IPS-18a (cell line): ENCODE data around the gene IFNB1.

Source experiments
- H3K27ac ChIP-seq: one replicate; pipeline ENCODE4 v1.5.1; 2013; ENCODE audit warnings: low read length
- H3K27me3 ChIP-seq: one replicate; pipeline ENCODE4 v1.6.1; 2013; ENCODE audit warnings: mild to moderate bottlenecking, low read length; ENCODE audit not compliant: control insufficient read depth, insufficient read depth
- H3K36me3 ChIP-seq: one replicate; pipeline ENCODE4 v1.6.1; 2013; ENCODE audit warnings: low read depth, low read length; ENCODE audit not compliant: control insufficient read depth
- H3K4me1 ChIP-seq: one replicate; pipeline ENCODE4 v1.6.1; 2013; ENCODE audit warnings: low read depth, low read length; ENCODE audit not compliant: control insufficient read depth
- H3K4me3 ChIP-seq: one replicate; pipeline ENCODE4 v1.5.1; 2013; ENCODE audit warnings: low read length
- H3K9ac ChIP-seq: one replicate; pipeline ENCODE4 v1.6.1; 2013; ENCODE audit warnings: mild to moderate bottlenecking, low read length, moderate library complexity
- H3K9me3 ChIP-seq: one replicate; pipeline ENCODE4 v1.6.1; 2013; ENCODE audit warnings: low read depth, low read length; ENCODE audit not compliant: control insufficient read depth

The IFNB1 gene

DNA sequence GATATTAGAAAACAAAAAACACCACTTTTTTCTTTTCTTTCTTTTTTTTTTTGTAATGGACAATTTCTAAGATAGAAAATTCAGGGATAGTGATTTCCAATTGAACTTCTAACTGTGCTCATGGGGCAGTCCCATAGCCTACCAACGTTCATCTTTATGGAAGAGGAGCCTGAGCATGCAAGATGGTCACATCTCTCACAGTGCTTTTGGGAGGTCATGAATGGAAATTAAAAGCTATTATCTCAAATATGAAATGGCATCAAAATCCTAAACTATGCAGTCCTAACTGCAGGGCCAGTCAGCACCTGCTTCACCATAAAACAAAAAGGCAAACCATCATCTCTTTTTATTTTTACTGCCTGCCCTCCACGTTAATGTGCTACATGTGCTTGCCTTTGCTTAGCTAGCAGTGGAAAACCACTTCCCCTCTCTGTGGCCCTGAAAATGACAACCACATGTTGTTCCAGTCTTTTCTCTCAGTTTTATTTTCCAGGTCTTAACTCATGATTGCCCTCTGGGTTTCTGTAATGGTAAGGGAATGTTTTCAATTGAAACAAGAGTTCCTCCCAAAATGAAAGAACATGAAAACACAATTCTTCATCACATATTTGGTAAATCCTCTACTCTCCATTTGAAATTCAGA, 16.7 kb downstream of the IFNB1 start:
- H3K9ac ChIP-seq: no peak overlapping the region
- H3K27ac ChIP-seq: no peak overlapping the region
- no peak overlapping the region for H3K4me3 ChIP-seq
- no peaks in the 10 kb centered on the region for H3K27me3 ChIP-seq
- no peaks in the 10 kb centered on the region for H3K9me3 ChIP-seq
- H3K36me3 ChIP-seq: no peaks in the 10 kb centered on the region
- no peaks in the 10 kb centered on the region for H3K4me1 ChIP-seq

DNA sequence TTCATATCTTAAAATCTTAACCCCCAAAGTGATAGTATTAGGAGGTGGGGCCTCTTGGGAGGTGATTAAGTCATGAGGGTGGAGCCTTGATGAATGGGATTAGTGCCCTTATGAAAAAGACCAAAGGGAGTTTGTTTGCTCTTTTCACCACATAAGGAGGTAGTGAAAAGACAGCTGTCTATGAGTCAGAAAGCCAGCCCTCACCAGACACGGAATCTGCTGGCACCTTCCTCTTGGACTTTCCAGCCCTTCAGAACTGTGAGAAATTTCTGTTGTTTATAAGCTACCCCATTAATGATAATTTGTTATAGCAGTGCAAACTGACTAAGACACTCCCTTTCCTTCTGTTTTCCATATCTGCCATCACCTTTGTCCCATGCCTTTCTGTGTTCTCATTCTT, 20.8 kb downstream of the IFNB1 start:
- H3K9me3 ChIP-seq: no peaks in the 10 kb centered on the region
- no peak overlapping the region for H3K4me3 ChIP-seq
- H3K4me1 ChIP-seq: no peaks in the 10 kb centered on the region
- no peak overlapping the region for H3K9ac ChIP-seq
- no peaks in the 10 kb centered on the region for H3K27me3 ChIP-seq
- no peak overlapping the region for H3K27ac ChIP-seq
- H3K36me3 ChIP-seq: no peaks in the 10 kb centered on the region

DNA sequence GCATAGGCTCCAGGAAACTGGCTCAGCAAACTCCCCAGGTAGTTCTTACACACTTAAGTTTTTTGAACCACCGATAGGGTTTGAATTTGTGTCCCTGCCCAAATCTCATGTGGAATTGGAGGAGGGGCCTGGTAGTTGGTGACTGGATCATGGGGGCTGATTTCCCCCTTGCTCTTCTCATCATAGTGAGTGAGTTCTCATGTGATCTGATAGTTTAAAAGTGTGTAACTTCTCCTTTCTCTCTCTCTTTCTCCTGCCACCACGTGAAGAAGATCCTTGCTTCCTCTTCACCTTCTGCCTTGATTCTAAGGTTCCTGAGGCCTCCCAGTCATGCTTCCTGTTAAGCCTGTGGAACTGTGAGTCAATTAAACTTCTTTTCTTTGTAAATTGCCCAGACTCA, 23.9 kb downstream of the IFNB1 start:
- Histone ChIP-seq H3K27me3 (no peaks in the 10 kb centered on the region), H3K4me1 (no peaks in the 10 kb centered on the region), H3K4me3 (no peak overlapping the region), H3K9me3 (no peaks in the 10 kb centered on the region), H3K9ac (no peak overlapping the region), H3K27ac (no peak overlapping the region), H3K36me3 (no peaks in the 10 kb centered on the region)

DNA sequence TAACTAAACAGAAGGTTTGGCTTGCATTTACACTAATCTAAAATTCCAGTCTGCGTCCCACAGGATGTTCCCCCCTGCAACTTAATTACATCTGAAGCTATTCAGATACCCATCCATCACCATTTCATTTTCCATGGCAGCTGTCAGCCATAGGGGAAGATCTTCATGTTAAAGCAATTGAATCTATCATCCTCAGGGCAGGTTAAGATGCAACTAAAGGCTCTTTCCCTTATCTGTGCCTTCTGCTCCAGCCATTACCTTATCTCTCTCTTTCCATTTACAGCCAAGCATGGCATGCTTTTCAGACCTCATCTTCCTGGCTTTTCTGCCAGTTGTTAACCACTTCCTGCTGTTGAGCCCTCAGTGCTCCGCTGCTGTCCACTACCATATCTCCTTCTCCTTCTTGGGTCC, 30.5 kb downstream of the IFNB1 start:
- Histone ChIP-seq H3K36me3 (no peaks in the 10 kb centered on the region), H3K4me3 (no peak overlapping the region), H3K9me3 (no peaks in the 10 kb centered on the region), H3K27ac (no peak overlapping the region), H3K4me1 (no peaks in the 10 kb centered on the region), H3K9ac (no peak overlapping the region), H3K27me3 (no peaks in the 10 kb centered on the region)

DNA sequence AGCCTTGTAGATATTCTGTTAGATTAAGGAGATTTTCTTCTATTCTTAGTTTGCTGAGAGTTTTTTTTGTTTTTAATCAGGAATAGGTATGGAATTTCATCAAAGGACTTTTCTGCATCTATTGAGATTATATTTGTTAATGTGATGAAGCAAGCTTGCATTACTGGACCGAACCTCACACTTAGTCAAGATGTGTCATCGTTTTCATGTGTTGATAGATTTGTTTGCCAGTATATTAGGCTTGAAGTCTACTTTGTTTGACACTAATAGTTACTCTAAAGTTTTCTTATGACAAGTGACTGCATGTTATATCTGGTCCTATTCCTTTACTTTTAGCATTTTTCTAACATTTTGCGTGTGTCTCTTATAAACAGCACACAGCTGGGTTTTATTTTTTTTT, 33.9 kb downstream of the IFNB1 start:
- no peaks in the 10 kb centered on the region for H3K36me3 ChIP-seq
- no peak overlapping the region for H3K4me3 ChIP-seq
- no peaks in the 10 kb centered on the region for H3K27me3 ChIP-seq
- H3K4me1 ChIP-seq: no peaks in the 10 kb centered on the region
- H3K9me3 ChIP-seq: no peaks in the 10 kb centered on the region
- no peak overlapping the region for H3K27ac ChIP-seq
- H3K9ac ChIP-seq: no peak overlapping the region

DNA sequence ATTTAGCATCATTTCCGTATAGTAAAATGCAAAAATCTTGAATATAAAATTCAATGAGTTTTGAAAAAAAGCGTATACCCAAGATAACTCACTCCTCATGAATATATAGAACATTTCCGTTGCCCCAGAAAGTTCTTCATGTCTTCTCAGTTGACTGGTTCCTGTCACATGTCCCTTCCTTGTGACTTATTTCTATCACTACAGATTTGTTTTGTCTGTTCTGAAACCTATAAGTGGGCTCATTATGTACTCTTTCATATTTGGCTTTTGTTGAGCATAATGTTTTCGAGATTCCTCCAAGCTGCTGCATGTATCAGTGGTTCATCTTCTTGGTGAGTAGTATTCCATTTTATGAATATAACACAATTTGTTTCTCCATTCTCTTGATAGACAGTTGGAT, 35.3 kb downstream of the IFNB1 start:
- Histone ChIP-seq H3K9me3 (no peaks in the 10 kb centered on the region), H3K36me3 (no peaks in the 10 kb centered on the region), H3K4me3 (no peak overlapping the region), H3K4me1 (peaks cover under 1% of the 10 kb centered on the region), H3K27me3 (no peaks in the 10 kb centered on the region), H3K27ac (no peak overlapping the region), H3K9ac (no peak overlapping the region)

DNA sequence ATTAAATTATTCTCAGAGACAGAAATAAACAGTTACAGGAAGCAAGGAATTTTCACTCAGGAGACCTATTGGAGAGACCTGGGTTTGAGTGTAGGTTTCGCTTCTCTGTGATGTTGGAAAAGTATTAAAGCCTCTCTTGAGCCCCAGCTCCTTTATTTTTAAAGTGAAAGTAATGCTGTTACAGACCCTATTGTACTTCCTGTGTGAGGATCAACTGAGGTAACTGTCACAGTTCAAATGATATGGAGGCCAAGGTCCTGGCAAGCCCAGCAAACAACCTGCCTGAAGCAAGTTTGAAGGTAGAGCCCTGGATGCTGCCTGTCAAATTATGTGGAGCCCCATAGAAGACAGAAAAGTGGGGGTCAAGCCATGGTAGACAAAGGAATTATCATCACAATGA, 38.4 kb downstream of the IFNB1 start:
- Histone ChIP-seq H3K36me3 (no peaks in the 10 kb centered on the region), H3K27me3 (no peaks in the 10 kb centered on the region), H3K9me3 (no peaks in the 10 kb centered on the region), H3K4me3 (no peak overlapping the region), H3K27ac (no peak overlapping the region), H3K9ac (no peak overlapping the region), H3K4me1 (peaks cover 11% of the 10 kb centered on the region)

DNA sequence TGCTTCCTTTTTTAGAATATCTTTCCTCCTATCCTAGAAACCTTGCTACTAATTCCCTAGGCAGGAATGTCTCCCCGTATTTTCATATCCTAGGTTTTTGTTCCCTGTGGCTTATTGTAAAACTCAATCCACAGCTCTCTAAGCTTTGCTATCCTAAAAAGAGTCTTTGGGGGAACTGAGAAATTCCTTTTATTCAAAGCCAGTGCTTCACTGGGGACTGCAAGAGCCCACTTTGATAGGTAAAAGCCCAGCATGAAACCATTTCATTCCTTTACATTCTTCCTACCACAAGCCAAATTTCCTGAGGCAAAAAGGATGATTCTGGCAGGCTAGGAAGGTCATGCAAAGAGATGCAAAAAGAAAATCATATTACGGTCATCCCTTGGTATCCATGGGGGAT, 40.5 kb downstream of the IFNB1 start:
- no peaks in the 10 kb centered on the region for H3K9me3 ChIP-seq
- H3K4me1 ChIP-seq: peaks cover 11% of the 10 kb centered on the region
- H3K27ac ChIP-seq: no peak overlapping the region
- no peak overlapping the region for H3K9ac ChIP-seq
- H3K36me3 ChIP-seq: no peaks in the 10 kb centered on the region
- peaks cover 8% of the 10 kb centered on the region for H3K27me3 ChIP-seq
- H3K4me3 ChIP-seq: no peak overlapping the region

DNA sequence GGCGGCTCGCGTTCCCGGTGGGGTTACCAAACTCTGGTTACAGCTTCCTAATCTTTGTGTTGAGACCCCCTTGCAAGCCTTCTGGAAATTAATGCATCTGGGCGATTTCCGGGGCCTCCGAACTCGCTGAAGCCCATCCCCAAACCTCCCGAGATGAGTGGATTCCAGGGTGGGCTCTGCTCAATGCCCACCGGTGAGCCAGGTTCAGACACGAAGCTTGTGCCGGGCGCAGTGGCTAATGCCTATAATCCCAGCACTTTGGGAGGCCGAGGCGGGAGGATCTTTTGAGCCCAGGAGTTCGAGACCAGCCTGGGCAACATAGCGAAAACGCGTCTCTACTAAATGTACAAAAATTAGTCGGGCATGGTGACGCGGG, 45.9 kb downstream of the IFNB1 start:
- Histone ChIP-seq H3K36me3 (no peaks in the 10 kb centered on the region), H3K9ac (peak overlapping the region; percentile 11), H3K27me3 (peaks cover 12% of the 10 kb centered on the region), H3K27ac (no peak overlapping the region), H3K4me3 (peak overlapping the region; percentile 57), H3K4me1 (peaks cover 13% of the 10 kb centered on the region), H3K9me3 (no peaks in the 10 kb centered on the region)

DNA sequence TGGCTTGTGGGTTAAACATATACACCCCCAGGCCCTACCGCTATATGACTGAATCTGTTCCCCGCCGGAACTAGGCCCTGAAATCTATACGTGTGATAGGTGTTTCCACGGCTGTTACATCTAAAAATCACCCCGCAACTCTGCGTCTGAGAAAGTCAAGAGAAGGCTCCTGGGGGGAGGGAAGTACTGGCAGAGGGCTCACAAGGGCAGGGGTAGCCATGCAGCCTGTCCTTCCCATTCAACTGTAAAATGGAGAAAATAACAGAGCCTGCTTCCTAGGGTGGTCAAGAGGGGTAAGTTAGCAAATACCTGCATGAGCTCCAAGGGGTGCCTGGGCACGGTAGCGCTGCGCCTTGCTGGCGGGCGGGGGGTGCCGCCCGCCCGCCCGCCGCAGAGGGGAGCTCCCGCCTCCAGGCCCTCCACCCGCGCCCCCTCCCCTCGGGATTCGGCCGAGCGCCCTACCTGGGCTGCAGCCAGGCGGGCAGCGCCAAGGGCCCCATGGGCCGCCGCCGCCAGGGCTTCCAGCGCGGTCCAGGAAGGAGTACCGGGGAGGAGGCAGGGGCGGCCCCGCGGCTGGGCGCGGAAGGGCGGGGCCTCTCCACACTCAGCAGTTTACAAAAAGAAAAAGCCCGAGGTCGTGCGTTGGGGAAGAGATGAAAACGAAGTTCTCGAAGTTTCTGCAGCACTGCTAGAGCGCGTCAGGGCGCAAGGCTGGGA, 46.5 kb downstream of the IFNB1 start, which contains the start of gene HACD4:
Gene HACD4, minus strand, starts transcription at position 550 of the 717 bp plus-strand sequence. Its CDS starts 50 bp downstream, at position 500.
- no peaks in the 10 kb centered on the region for H3K9me3 ChIP-seq
- H3K4me1 ChIP-seq: peaks cover 9% of the 10 kb centered on the region
- H3K4me3 ChIP-seq: peak within 1 kb of the TSS; percentile 57
- H3K9ac ChIP-seq: peak within 1 kb of the TSS; percentile 11
- peaks cover 12% of the 10 kb centered on the region for H3K27me3 ChIP-seq
- no peak within 1 kb of the TSS for H3K27ac ChIP-seq
- H3K36me3 ChIP-seq: no peaks in the 10 kb centered on the region

DNA sequence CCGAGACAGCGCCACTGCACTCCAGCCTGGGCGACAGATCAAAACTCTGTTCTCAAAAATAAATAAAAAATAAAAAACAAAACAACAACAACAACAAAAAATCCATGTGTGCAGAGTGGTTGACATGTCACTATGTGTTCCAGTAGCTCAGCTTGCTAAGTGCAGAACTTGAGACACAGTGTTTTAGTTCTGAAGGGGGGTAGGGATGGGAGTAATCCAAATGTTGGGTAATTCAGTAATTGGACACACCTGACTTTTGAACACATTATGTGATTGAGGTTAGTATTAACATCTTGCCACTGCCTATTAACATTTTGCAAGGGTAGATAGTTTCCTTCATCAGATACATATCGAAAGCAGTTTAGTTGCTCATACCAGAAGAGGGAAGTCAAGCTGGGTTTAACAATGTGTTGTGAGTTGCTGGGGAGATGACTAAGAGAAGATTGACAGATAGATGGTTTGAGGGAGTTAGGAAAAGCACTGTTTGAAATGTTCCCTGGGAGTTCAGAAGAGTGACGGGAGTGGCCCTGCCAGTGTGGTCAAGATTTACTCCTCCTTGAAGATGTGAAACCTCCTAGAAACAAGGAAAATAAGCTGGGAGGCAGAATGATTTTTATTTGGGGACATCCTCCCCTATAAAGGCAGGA, 47.2 kb downstream of the IFNB1 start:
- peak overlapping the region; percentile 57 for H3K4me3 ChIP-seq
- H3K27ac ChIP-seq: no peak overlapping the region
- H3K4me1 ChIP-seq: peaks cover 9% of the 10 kb centered on the region
- H3K9me3 ChIP-seq: no peaks in the 10 kb centered on the region
- peaks cover 12% of the 10 kb centered on the region for H3K27me3 ChIP-seq
- no peak overlapping the region for H3K9ac ChIP-seq
- H3K36me3 ChIP-seq: no peaks in the 10 kb centered on the region
